K562 (cell line): ENCODE results near the gene CARD14. TPM values are rescaled to one million over a fixed set of nuclear protein-coding genes. Genes with fewer than 3 reads are reported as not detected.

Source experiments
- CEBPG ChIP-seq, 3 experiments: fragments of 200-800 bp in 1 of 3; sonication (Bioruptor generic) in 1 of 3; sonication (generic) in 1 of 3; formaldehyde crosslinking in 1 of 3; IDR thresholded peaks in 2 of 3; conservative IDR thresholded peaks in 1 of 3; 2 replicates each; pipeline versions ENCODE4 v1.6.1 to v1.8.0; 2016 to 2022; ENCODE audit warnings: missing compliant biosample characterization in 2 of 3, missing genetic modification characterization in 2 of 3, mild to moderate bottlenecking in 1 of 3, missing genetic modification reagents in 1 of 3
- EGR1 ChIP-seq: fragments of 450-650 bp; conservative IDR thresholded peaks from 2 replicates; pipeline ENCODE4 v1.6.1; 2017; ENCODE audit warnings: mild to moderate bottlenecking
- FOXA1 ChIP-seq: fragments of 450-650 bp; IDR thresholded peaks from 2 replicates; pipeline ENCODE4 v1.6.1; 2016; ENCODE audit warnings: mild to moderate bottlenecking, borderline replicate concordance
- FUS ChIP-seq: fragments of 200-400 bp; formaldehyde crosslinking; optimal IDR thresholded peaks from 2 replicates; pipeline ENCODE3; 2017; ENCODE audit warnings: low read depth, low read length
- L3MBTL2 ChIP-seq: fragments of 450-650 bp; IDR thresholded peaks from 2 replicates; pipeline ENCODE4 v1.6.1; 2016; ENCODE audit warnings: mild to moderate bottlenecking, moderate library complexity
- MAFF ChIP-seq: IDR thresholded peaks from 2 replicates; pipeline ENCODE4 v1.6.1; 2012; ENCODE audit warnings: low read length, improper control_type of control experiment
- RB1 ChIP-seq: fragments of 450-650 bp; IDR thresholded peaks from 2 replicates; pipeline ENCODE4 v1.6.1; 2017; ENCODE audit warnings: low read depth, mild to moderate bottlenecking
- RHOXF2B ChIP-seq: fragments of 250-450 bp; sonication (Bioruptor Pico); conservative IDR thresholded peaks from 2 replicates; pipeline ENCODE4 v1.5.1; 2021
- ZNF165 ChIP-seq: fragments of 250-450 bp; sonication (Bioruptor Pico); IDR thresholded peaks from 2 replicates; pipeline ENCODE4 v1.4.0; 2020; ENCODE audit warnings: borderline replicate concordance
- ZNF212 ChIP-seq: fragments of 450-650 bp; formaldehyde crosslinking; IDR thresholded peaks from 2 replicates; pipeline ENCODE4 v1.4.0; 2020; ENCODE audit warnings: mild to moderate bottlenecking
- ZNF445 ChIP-seq: fragments of 250-450 bp; sonication (Bioruptor Pico); IDR thresholded peaks from 2 replicates; pipeline ENCODE4 v1.4.0; 2020; ENCODE audit warnings: low read depth, mild to moderate bottlenecking, moderate library complexity
- ZNF766 ChIP-seq: fragments of 200-800 bp; sonication (Bioruptor generic); conservative IDR thresholded peaks from 2 replicates; pipeline ENCODE4 v1.6.1; 2016; ENCODE audit warnings: missing genetic modification characterization, missing compliant biosample characterization
- polyA plus RNA-seq, 8 experiments: library from polyadenylated mRNA; depleted of rRNA in 4 of 8; stranded (reverse) in 5 of 8; unstranded in 3 of 8; fragments of >200 nt; fragmentation: Nextera tagmentation in 2 of 8; fragmentation: Illumina TruSeq in 1 of 8; extraction: Ambion mirVana in 2 of 8; extraction: Trizol in 1 of 8; gene quantifications; 2 replicates each; pipeline versions ENCODE4 v1.2.1 to v1.2.3, GENCODE V29; 2011 to 2014; ENCODE audit warnings: inconsistent platforms in 1 of 8, missing spikeins in 1 of 8
- total RNA-seq, 7 experiments: library from RNA; depleted of rRNA in 6 of 7; stranded (reverse); fragments of >200 nt in 6 of 7; fragmentation: Illumina TruSeq in 2 of 7; extraction: Trizol in 2 of 7; gene quantifications; 2 replicates each; pipeline versions ENCODE4 v1.2.1 to v1.2.3, GENCODE V29; 2011 to 2021; ENCODE audit warnings: low replicate concordance in 1 of 7
- TF ChIP-seq, protein P1 (sequence below): sonication (generic); formaldehyde crosslinking; IDR thresholded peaks from 2 replicates; pipeline ENCODE4 v1.5.0; 2020; ENCODE audit warnings: missing genetic modification reagents
- TF ChIP-seq, protein P2 (sequence below): fragments of 450-650 bp; formaldehyde crosslinking; IDR thresholded peaks from 2 replicates; pipeline ENCODE4 v1.4.0; 2022; ENCODE audit warnings: missing genetic modification characterization
- TF ChIP-seq, protein P3 (sequence below): fragments of 200-800 bp; sonication (Bioruptor generic); IDR thresholded peaks from 2 replicates; pipeline ENCODE4 v1.6.1; 2017; ENCODE audit warnings: missing genetic modification characterization, missing compliant biosample characterization
- TF ChIP-seq, protein P4 (sequence below): sonication (generic); formaldehyde crosslinking; IDR thresholded peaks from 2 replicates; pipeline ENCODE4 v1.9.0; 2022; ENCODE audit warnings: mild to moderate bottlenecking, missing genetic modification reagents
- TF ChIP-seq, protein P5 (sequence below): fragments of 250-450 bp; sonication (Bioruptor Pico); IDR thresholded peaks from 2 replicates; pipeline ENCODE4 v1.9.0; 2021; ENCODE audit warnings: mild to moderate bottlenecking, inconsistent platforms
- TF ChIP-seq, protein P6 (sequence below), 2 experiments: IDR thresholded peaks; 2 replicates each; pipeline ENCODE4 v1.6.1; 2012; ENCODE audit warnings: improper control_type of control experiment in 2 of 2, low read depth in 2 of 2, low read length in 2 of 2, borderline replicate concordance in 1 of 2

CARD14 gene
- total and polyA plus RNA-seq, 9 of the 15 experiments (the other 6 are each of a cell fraction or from before 2014, with no cell fraction given), result not detected

DNA sequence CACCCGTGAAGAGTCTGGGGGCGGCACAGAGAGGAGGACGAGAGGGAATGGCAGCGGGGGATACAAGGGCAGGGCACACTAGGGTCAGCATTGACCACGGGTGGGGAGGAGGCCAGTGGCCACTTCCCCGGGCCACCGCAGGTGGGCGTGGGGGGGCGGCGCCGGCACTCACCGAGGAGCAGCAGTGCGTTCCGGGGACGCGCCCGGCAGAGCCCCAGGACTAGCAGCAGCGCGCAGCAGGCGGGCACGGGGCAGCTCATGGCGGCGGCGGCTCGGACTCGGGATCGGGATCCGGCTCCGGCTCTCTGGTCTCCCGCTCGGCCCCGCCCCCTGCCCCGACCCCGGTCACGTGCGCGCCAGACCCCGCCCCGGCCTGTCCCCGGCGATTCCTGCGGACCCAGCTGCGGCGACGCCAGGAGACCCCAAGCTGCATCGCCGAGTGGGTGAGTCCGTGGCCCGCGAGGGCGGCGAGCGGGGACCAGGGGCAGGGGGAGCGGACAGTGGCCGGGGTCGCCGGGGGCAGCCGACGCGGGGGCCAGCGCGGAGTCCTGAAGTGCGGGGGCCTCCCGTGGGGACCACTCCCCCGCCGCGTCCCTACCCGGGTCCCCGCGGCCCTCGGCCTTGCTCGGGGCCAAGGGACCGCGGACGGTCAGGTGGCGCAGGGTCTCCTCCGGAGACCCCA is 50.4 kb downstream of the CARD14 start, which contains the start of the genes SGSH and SLC26A11 (continued):
- TF ChIP-seq, protein P1, sequence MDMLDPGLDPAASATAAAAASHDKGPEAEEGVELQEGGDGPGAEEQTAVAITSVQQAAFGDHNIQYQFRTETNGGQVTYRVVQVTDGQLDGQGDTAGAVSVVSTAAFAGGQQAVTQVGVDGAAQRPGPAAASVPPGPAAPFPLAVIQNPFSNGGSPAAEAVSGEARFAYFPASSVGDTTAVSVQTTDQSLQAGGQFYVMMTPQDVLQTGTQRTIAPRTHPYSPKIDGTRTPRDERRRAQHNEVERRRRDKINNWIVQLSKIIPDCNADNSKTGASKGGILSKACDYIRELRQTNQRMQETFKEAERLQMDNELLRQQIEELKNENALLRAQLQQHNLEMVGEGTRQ (CRISPR knock-in tag), result peak; percentile 87
- TF ChIP-seq ZNF165 (CRISPR knock-in tag) (no peak), RHOXF2B (CRISPR knock-in tag) (no peak), ZNF766 (CRISPR knock-in tag) (no peak), FUS (no peak), L3MBTL2 (peak; percentile 56; the same call in 1 of the 2 replicates), RB1 (peak; percentile 16; the same call in 1 of the 2 replicates), FOXA1 (no peak), MAFF (no peak), CEBPG (CRISPR knock-in tag; IDR thresholded peaks at IDR 0.05) (no peak), CEBPG (tag; conservative IDR thresholded peaks at IDR 0.05 in 1 of 2, IDR thresholded peaks at IDR 0.05 in 1 of 2) (no peak), ZNF445 (no peak), EGR1 (peak; percentile 65), ZNF212 (CRISPR knock-in tag) (no peak)
- TF ChIP-seq, protein P2, sequence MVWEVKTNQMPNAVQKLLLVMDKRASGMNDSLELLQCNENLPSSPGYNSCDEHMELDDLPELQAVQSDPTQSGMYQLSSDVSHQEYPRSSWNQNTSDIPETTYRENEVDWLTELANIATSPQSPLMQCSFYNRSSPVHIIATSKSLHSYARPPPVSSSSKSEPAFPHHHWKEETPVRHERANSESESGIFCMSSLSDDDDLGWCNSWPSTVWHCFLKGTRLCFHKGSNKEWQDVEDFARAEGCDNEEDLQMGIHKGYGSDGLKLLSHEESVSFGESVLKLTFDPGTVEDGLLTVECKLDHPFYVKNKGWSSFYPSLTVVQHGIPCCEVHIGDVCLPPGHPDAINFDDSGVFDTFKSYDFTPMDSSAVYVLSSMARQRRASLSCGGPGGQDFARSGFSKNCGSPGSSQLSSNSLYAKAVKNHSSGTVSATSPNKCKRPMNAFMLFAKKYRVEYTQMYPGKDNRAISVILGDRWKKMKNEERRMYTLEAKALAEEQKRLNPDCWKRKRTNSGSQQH (CRISPR knock-in tag), result no peak
- TF ChIP-seq, protein P3, sequence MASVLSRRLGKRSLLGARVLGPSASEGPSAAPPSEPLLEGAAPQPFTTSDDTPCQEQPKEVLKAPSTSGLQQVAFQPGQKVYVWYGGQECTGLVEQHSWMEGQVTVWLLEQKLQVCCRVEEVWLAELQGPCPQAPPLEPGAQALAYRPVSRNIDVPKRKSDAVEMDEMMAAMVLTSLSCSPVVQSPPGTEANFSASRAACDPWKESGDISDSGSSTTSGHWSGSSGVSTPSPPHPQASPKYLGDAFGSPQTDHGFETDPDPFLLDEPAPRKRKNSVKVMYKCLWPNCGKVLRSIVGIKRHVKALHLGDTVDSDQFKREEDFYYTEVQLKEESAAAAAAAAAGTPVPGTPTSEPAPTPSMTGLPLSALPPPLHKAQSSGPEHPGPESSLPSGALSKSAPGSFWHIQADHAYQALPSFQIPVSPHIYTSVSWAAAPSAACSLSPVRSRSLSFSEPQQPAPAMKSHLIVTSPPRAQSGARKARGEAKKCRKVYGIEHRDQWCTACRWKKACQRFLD, result no peak
- TF ChIP-seq, protein P4, sequence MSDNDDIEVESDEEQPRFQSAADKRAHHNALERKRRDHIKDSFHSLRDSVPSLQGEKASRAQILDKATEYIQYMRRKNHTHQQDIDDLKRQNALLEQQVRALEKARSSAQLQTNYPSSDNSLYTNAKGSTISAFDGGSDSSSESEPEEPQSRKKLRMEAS (CRISPR knock-in tag), result peak; percentile 40; the same call in 1 of the 2 replicates
- TF ChIP-seq, protein P5, sequence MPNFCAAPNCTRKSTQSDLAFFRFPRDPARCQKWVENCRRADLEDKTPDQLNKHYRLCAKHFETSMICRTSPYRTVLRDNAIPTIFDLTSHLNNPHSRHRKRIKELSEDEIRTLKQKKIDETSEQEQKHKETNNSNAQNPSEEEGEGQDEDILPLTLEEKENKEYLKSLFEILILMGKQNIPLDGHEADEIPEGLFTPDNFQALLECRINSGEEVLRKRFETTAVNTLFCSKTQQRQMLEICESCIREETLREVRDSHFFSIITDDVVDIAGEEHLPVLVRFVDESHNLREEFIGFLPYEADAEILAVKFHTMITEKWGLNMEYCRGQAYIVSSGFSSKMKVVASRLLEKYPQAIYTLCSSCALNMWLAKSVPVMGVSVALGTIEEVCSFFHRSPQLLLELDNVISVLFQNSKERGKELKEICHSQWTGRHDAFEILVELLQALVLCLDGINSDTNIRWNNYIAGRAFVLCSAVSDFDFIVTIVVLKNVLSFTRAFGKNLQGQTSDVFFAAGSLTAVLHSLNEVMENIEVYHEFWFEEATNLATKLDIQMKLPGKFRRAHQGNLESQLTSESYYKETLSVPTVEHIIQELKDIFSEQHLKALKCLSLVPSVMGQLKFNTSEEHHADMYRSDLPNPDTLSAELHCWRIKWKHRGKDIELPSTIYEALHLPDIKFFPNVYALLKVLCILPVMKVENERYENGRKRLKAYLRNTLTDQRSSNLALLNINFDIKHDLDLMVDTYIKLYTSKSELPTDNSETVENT (CRISPR knock-in tag), result 0 out of 2 replicates have a peak, but pooled peaks have one; percentile 48
- TF ChIP-seq, protein P6, sequence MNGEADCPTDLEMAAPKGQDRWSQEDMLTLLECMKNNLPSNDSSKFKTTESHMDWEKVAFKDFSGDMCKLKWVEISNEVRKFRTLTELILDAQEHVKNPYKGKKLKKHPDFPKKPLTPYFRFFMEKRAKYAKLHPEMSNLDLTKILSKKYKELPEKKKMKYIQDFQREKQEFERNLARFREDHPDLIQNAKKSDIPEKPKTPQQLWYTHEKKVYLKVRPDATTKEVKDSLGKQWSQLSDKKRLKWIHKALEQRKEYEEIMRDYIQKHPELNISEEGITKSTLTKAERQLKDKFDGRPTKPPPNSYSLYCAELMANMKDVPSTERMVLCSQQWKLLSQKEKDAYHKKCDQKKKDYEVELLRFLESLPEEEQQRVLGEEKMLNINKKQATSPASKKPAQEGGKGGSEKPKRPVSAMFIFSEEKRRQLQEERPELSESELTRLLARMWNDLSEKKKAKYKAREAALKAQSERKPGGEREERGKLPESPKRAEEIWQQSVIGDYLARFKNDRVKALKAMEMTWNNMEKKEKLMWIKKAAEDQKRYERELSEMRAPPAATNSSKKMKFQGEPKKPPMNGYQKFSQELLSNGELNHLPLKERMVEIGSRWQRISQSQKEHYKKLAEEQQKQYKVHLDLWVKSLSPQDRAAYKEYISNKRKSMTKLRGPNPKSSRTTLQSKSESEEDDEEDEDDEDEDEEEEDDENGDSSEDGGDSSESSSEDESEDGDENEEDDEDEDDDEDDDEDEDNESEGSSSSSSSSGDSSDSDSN (IDR thresholded peaks at IDR 0.05; ENCODE audit: borderline replicate concordance in 1 of 2, low read depth in 2 of 2, low read length in 2 of 2), result peak in 1 of 2 experiments; percentile 71; a peak in 1 of 4 replicates
